Aorta (tissue), 5 donors: ENCODE results near the gene MFSD2A. TPM values are rescaled to one million over a fixed set of nuclear protein-coding genes. Genes with fewer than 3 reads are reported as not detected.

Experiments
- ATAC-seq: fragments of 200-7000 bp; cut with Tn5 transposase; one replicate; pipeline ENCODE4 v1.9.1; 2022; ENCODE audit warnings: moderate library complexity; ENCODE audit not compliant: low FRiP score
- DNase-seq, 2 donors: peaks; one replicate each; pipeline ENCODE4 v3.0.0-alpha.2; 2020
- H3K27ac ChIP-seq, 2 donors: one replicate each; pipeline ENCODE4 v1.5.1; 2013; ENCODE audit warnings: low read length in 2 of 2, mild to moderate bottlenecking in 2 of 2, moderate library complexity in 2 of 2, control low read depth in 1 of 2, inconsistent platforms in 1 of 2, low read depth in 1 of 2
- H3K27me3 ChIP-seq, 2 donors: one replicate each; pipeline ENCODE4 v1.6.1; 2013; ENCODE audit warnings: control low read depth in 1 of 2, low read length in 1 of 2, mild to moderate bottlenecking in 1 of 2, moderate library complexity in 1 of 2; ENCODE audit not compliant: insufficient read depth in 2 of 2, control insufficient read depth in 1 of 2
- H3K36me3 ChIP-seq, 2 donors: one replicate each; pipeline ENCODE4 v1.6.1; 2013; ENCODE audit warnings: control low read depth in 1 of 2, low read length in 1 of 2, mild to moderate bottlenecking in 1 of 2; ENCODE audit not compliant: insufficient read depth in 2 of 2, control insufficient read depth in 1 of 2
- H3K4me1 ChIP-seq, 2 donors: one replicate each; pipeline ENCODE4 v1.6.1; 2013; ENCODE audit warnings: low read length in 2 of 2, control low read depth in 1 of 2, mild to moderate bottlenecking in 1 of 2, moderate library complexity in 1 of 2; ENCODE audit not compliant: insufficient read depth in 2 of 2, control insufficient read depth in 1 of 2
- H3K4me3 ChIP-seq, 2 donors: one replicate each; pipeline ENCODE4 v1.5.1; 2013; ENCODE audit warnings: low read length in 2 of 2, control low read depth in 1 of 2, mild to moderate bottlenecking in 1 of 2
- H3K9me3 ChIP-seq: one replicate; pipeline ENCODE4 v1.6.1; 2013; ENCODE audit warnings: mild to moderate bottlenecking, low read length; ENCODE audit not compliant: control insufficient read depth
- WGBS, 2 donors: extraction: QIAGEN DNeasy Blood & Tissue Kit; methylation state at CpG; one replicate each; pipeline ENCODE4 v1.1.7; 2013; 5-methylcytosine and 5-hydroxymethylcytosine counted together
- intact Hi-C, 2 donors: fragments of 100-400 bp; cut with DNase I; formaldehyde crosslinking; loops; one replicate each; pipeline versions ENCODE4 v1.14.2 to v1.15.0; 2022
- polyA plus RNA-seq, 2 donors: library from polyadenylated mRNA; stranded (reverse); fragments of 200-250 nt; gene quantifications; one replicate each; pipeline ENCODE4 v1.2.3, GENCODE V29; 2013
- total RNA-seq, 2 donors: library from RNA; stranded (reverse); fragmentation: NEBNext Ultra II Directional; extraction: Animal tissue kit (Norgen Biotek cat#: 25700); gene quantifications; one replicate each; pipeline ENCODE4 v1.2.1, GENCODE V29; 2021
- donor health status: healthy with polysubstance abuse.
- donor health status: Bipolar disorder and iron deficiency.
- donor health status: DM: no; HTN: no; CAD: no.
- donor health status: DM: no; HTN: no; CAD: no.
- donor health status: DM: yes; HTN: yes; CAD: no.

The MFSD2A gene
- total and polyA plus RNA-seq, 4 donors: 0.31 to 3.3 (median 1.4) TPM

GRCh38 chr1:39949891-39950290 lies 5.1 kb upstream of the MFSD2A start:
- ATAC-seq (no peak), DNase-seq (no peak)
- Histone ChIP-seq H3K9me3 (no peaks in the 10 kb centered on the region), H3K36me3 (no peaks in the 10 kb centered on the region), H3K27ac (no peak overlapping the region), H3K27me3 (no peaks in the 10 kb centered on the region), H3K4me1 (no peaks in the 10 kb centered on the region), H3K4me3 (no peak overlapping the region)
- intact Hi-C loops: no loop called here
- 95 to 98% methylated on average over 2 of the region's 2 CpGs for WGBS, 2 donors

GRCh38 chr1:39951926-39952325 lies 3.0 kb upstream of the MFSD2A start:
- WGBS, 2 donors: 89 to 92% methylated on average over 3 of the region's 3 CpGs
- no peak for ATAC-seq
- Histone ChIP-seq H3K4me3 (no peak overlapping the region), H3K27ac (no peak overlapping the region), H3K9me3 (no peaks in the 10 kb centered on the region), H3K27me3 (no peaks in the 10 kb centered on the region), H3K4me1 (no peaks in the 10 kb centered on the region), H3K36me3 (no peaks in the 10 kb centered on the region)
- intact Hi-C loops: no loop called here
- DNase-seq: no peak

GRCh38 chr1:39952359-39953110 lies 2.4 kb upstream of the MFSD2A start:
- H3K4me3 ChIP-seq: no peak overlapping the region
- 50 to 55% methylated on average over 8 of the region's 8 CpGs for WGBS, 2 donors
- no peaks in the 10 kb centered on the region for H3K36me3 ChIP-seq
- DNase-seq: no peak
- H3K27ac ChIP-seq: no peak overlapping the region
- intact Hi-C loops: no loop called here
- H3K9me3 ChIP-seq: no peaks in the 10 kb centered on the region
- H3K4me1 ChIP-seq: no peaks in the 10 kb centered on the region
- ATAC-seq: no peak
- no peaks in the 10 kb centered on the region for H3K27me3 ChIP-seq

GRCh38 chr1:39954324-39954869 lies 548 bp upstream of the MFSD2A start:
- Histone ChIP-seq H3K36me3 (no peaks in the 10 kb centered on the region), H3K4me3 (no peak overlapping the region), H3K4me1 (no peaks in the 10 kb centered on the region), H3K9me3 (no peaks in the 10 kb centered on the region), H3K27me3 (no peaks in the 10 kb centered on the region), H3K27ac (no peak overlapping the region)
- intact Hi-C loops: no loop called here
- WGBS, 2 donors: 55 to 57% methylated on average over 17 of the region's 17 CpGs
- ATAC-seq: no peak
- DNase-seq: peak in 1 of 2 donors; percentile 74

- peak in 1 of 2 donors; percentile 79 for DNase-seq
- intact Hi-C loops: no loop called here
- Histone ChIP-seq H3K4me3 (peak overlapping the region; percentile 23 to 27), H3K27ac (no peak overlapping the region), H3K27me3 (no peaks in the 10 kb centered on the region), H3K9me3 (no peaks in the 10 kb centered on the region), H3K36me3 (no peaks in the 10 kb centered on the region), H3K4me1 (no peaks in the 10 kb centered on the region)
- 13 to 14% methylated on average over 34 to 36 of the region's 36 CpGs for WGBS, 2 donors
- peak; percentile 49 for ATAC-seq
Measured at GRCh38 chr1:39955547-39956539, 898 bp downstream of the MFSD2A start.

- no peaks in the 10 kb centered on the region for H3K36me3 ChIP-seq
- no peaks in the 10 kb centered on the region for H3K27me3 ChIP-seq
- no peak overlapping the region for H3K4me3 ChIP-seq
- no peak for DNase-seq
- no peak for ATAC-seq
- no peaks in the 10 kb centered on the region for H3K4me1 ChIP-seq
- intact Hi-C loops: no loop called here
- H3K27ac ChIP-seq: no peak overlapping the region
- 81 to 87% methylated on average over 3 of the region's 3 CpGs for WGBS, 2 donors
- H3K9me3 ChIP-seq: no peaks in the 10 kb centered on the region
Measured at GRCh38 chr1:39957299-39958015, 2.5 kb downstream of the MFSD2A start.

GRCh38 chr1:39958403-39959200 lies 3.7 kb downstream of the MFSD2A start:
- Histone ChIP-seq H3K27ac (no peak overlapping the region), H3K4me3 (no peak overlapping the region), H3K4me1 (no peaks in the 10 kb centered on the region), H3K36me3 (no peaks in the 10 kb centered on the region), H3K9me3 (no peaks in the 10 kb centered on the region), H3K27me3 (no peaks in the 10 kb centered on the region)
- WGBS, 2 donors: 72 to 74% methylated on average over 7 of the region's 7 CpGs
- DNase-seq: no peak
- intact Hi-C loops: no loop called here
- no peak for ATAC-seq
